HepG2 (cell line): Measurements from ENCODE around the gene MAP1B. TPM values are rescaled to one million over a fixed set of nuclear protein-coding genes. Genes with fewer than 3 reads are reported as not detected.

Source experiments
- ATAC-seq: fragments of 200-7000 bp; cut with Tn5 transposase; 3 replicates; pipeline ENCODE4 v1.9.1; 2020; ENCODE audit warnings: mild to moderate bottlenecking, moderate library complexity
- BruUV-seq: library from RNA; stranded (reverse); fragments of 400-500 nt; replicated peaks from 2 replicates; lab custom pipeline; 2021; lab: Mats Ljungman, UMichigan
- CTCF ChIA-PET: fragments of 300-600 bp; formaldehyde crosslinking; extraction: SDS; loops from one replicate; lab custom pipeline; 2021; ENCODE audit warnings: low total read pairs, inconsistent platforms, low intra/inter-chr PET ratio; lab: Yijun Ruan, JAX
- POLR2A ChIA-PET: fragments of 350-600 bp; sonication (Branson Sonifier 250); formaldehyde crosslinking; loops from one replicate; lab custom pipeline; 2020; ENCODE audit warnings: antibody characterized with exemption, inconsistent platforms; lab: Yijun Ruan, JAX
- DNase-seq: peaks from one replicate; pipeline ENCODE4 v3.0.0-alpha.2; 2015; ENCODE audit warnings: low spot score
- FAIRE-seq: peaks from 3 replicates; lab custom pipeline; 2011; peaks lifted over from hg19 to GRCh38; lab: Jason Lieb, UNC
- H2AFZ ChIP-seq: one replicate; pipeline ENCODE4 v1.6.1; 2011; ENCODE audit warnings: low read length, inconsistent platforms
- H3K27ac ChIP-seq: fragments of 300-600 bp; 3 replicates; pipeline ENCODE4 v1.8.0; 2011; ENCODE audit warnings: mixed run types, mild to moderate bottlenecking, mixed read lengths, low read length, inconsistent platforms; ENCODE audit not compliant: insufficient read depth; ENCODE audit errors: extremely low read length
- H3K27me3 ChIP-seq, 2 experiments: fragments of 200-600 bp in 1 of 2; 2 replicates in 1 of 2; 3 replicates in 1 of 2; pipeline versions ENCODE4 v1.6.0 to v1.8.0; 2011; ENCODE audit warnings: low read length in 2 of 2, mild to moderate bottlenecking in 2 of 2, moderate library complexity in 2 of 2, inconsistent platforms in 1 of 2; ENCODE audit not compliant: insufficient read depth in 2 of 2, control insufficient read depth in 1 of 2
- H3K36me3 ChIP-seq, 2 experiments: fragments of 200-600 bp in 1 of 2; replicated peaks in 1 of 2; 2 replicates in 1 of 2; 3 replicates in 1 of 2; pipeline versions ENCODE4 v1.5.1 to v1.8.0; 2011; ENCODE audit warnings: low read length in 2 of 2, inconsistent platforms in 1 of 2; ENCODE audit not compliant: insufficient read depth in 2 of 2, control insufficient read depth in 1 of 2
- H3K4me1 ChIP-seq: 2 replicates; pipeline ENCODE4 v1.5.1; 2012; ENCODE audit warnings: low read length, inconsistent platforms; ENCODE audit not compliant: insufficient read depth
- H3K4me2 ChIP-seq: 2 replicates; pipeline ENCODE4 v1.6.0; 2011; ENCODE audit warnings: low read depth, low read length, inconsistent platforms
- H3K4me3 ChIP-seq, 3 experiments: fragments of 200-600 bp in 1 of 3; sonication (generic), shearing (Covaris generic) in 1 of 3; replicated peaks in 1 of 3; 2 replicates each; pipeline ENCODE4 v1.5.1; 2011 to 2016; ENCODE audit warnings: low read length in 3 of 3, inconsistent platforms in 2 of 3, low read depth in 2 of 3, mild to moderate bottlenecking in 2 of 3, control low read depth in 1 of 3, mixed read lengths in 1 of 3; ENCODE audit not compliant: insufficient read depth in 1 of 3
- H3K79me2 ChIP-seq: one replicate; pipeline ENCODE4 v1.6.1; 2011; ENCODE audit warnings: low read length, inconsistent platforms; ENCODE audit not compliant: insufficient read depth
- H3K9ac ChIP-seq: 2 replicates; pipeline ENCODE4 v1.6.0; 2011; ENCODE audit warnings: mild to moderate bottlenecking, low read depth, low read length, inconsistent platforms; ENCODE audit not compliant: insufficient read depth
- H3K9me3 ChIP-seq: 2 replicates; pipeline ENCODE4 v1.5.1; 2012; ENCODE audit warnings: mild to moderate bottlenecking, low read length
- H4K20me1 ChIP-seq: 2 replicates; pipeline ENCODE4 v1.6.0; 2011; ENCODE audit warnings: inconsistent platforms, mild to moderate bottlenecking, low read length, moderate library complexity; ENCODE audit not compliant: insufficient read depth
- ARID2 ChIP-seq: sonication (generic); formaldehyde crosslinking; IDR thresholded peaks from 2 replicates; pipeline ENCODE4 v1.8.1; 2022; ENCODE audit warnings: mild to moderate bottlenecking, missing genetic modification reagents, borderline replicate concordance
- ASH2L ChIP-seq: fragments of 300-600, 200-600 bp; sonication (generic); IDR thresholded peaks from 2 replicates; pipeline ENCODE4 v1.7.0; 2017; ENCODE audit warnings: low read depth, mild to moderate bottlenecking, moderate library complexity, mixed read lengths, low read length; ENCODE audit not compliant: insufficient read length
- KDM5A ChIP-seq: fragments of 200-600 bp; sonication (generic); IDR thresholded peaks from 2 replicates; pipeline ENCODE4 v1.7.0; 2018; ENCODE audit warnings: antibody characterized with exemption, mild to moderate bottlenecking, low read length, borderline replicate concordance
- SP4 ChIP-seq: sonication (generic); formaldehyde crosslinking; IDR thresholded peaks from 2 replicates; pipeline ENCODE4 v1.8.1; 2023; ENCODE audit warnings: mild to moderate bottlenecking, missing genetic modification reagents
- TCF7 ChIP-seq: sonication (generic); IDR thresholded peaks from 2 replicates; pipeline ENCODE4 v1.6.1; 2016; ENCODE audit warnings: antibody characterized with exemption, low read depth
- THAP11 ChIP-seq: IDR thresholded peaks from 2 replicates; pipeline ENCODE4 v1.6.1; 2016; ENCODE audit warnings: missing biosample characterization, missing genetic modification reagents
- YEATS2 ChIP-seq: sonication (generic); formaldehyde crosslinking; IDR thresholded peaks from 2 replicates; pipeline ENCODE4 v1.4.0; 2020; ENCODE audit warnings: missing genetic modification reagents, borderline replicate concordance
- ZBTB38 ChIP-seq: sonication (generic); formaldehyde crosslinking; IDR thresholded peaks from 2 replicates; pipeline ENCODE4 v1.5.1; 2020; ENCODE audit warnings: mild to moderate bottlenecking, missing genetic modification reagents
- ZNF367 ChIP-seq: sonication (generic); formaldehyde crosslinking; IDR thresholded peaks from 2 replicates; pipeline ENCODE4 v1.4.0; 2020; ENCODE audit warnings: missing genetic modification reagents, borderline replicate concordance
- WGBS: methylation state at CpG from one replicate; pipeline ENCODE4 v1.1.6; 2017; ENCODE audit warnings: low lambda C conversion rate; 5-methylcytosine and 5-hydroxymethylcytosine counted together
- in situ Hi-C: cut with HindIII; loops from 2 replicates; pipeline ENCODE4 v1.10.0; 2017; ENCODE audit warnings: low pct_unique_long_range_greater_than_20kb; ENCODE audit not compliant: extremely low pct_ligation_motif_present
- intact Hi-C: fragments of 100-400 bp; cut with micrococcal nuclease; formaldehyde crosslinking; loops from one replicate; pipeline ENCODE4 v1.10.0; 2022; ENCODE audit not compliant: unreplicated experiment
- polyA plus RNA-seq, 8 experiments: library from polyadenylated mRNA; depleted of rRNA in 3 of 8; stranded (reverse) in 7 of 8; unstranded in 1 of 8; fragments of >200 nt; fragmentation: Illumina TruSeq in 4 of 8; extraction: Trizol in 4 of 8; gene quantifications; 2 replicates each; pipeline versions ENCODE4 v1.2.1 to v1.2.3, GENCODE V29; 2011 to 2016; ENCODE audit warnings: low read depth in 4 of 8, missing spikeins in 1 of 8, mixed read lengths in 1 of 8; ENCODE audit not compliant: insufficient read depth in 1 of 8
- total RNA-seq, 5 experiments: library from RNA; depleted of rRNA; stranded (reverse); fragments of >200 nt; fragmentation: Illumina TruSeq; extraction: Trizol; gene quantifications; 2 replicates each; pipeline ENCODE4 v1.2.3, GENCODE V29; 2016; ENCODE audit warnings: low read depth in 1 of 5
- TF ChIP-seq, protein P1 (sequence below): sonication (generic); formaldehyde crosslinking; IDR thresholded peaks from 2 replicates; pipeline ENCODE4 v1.9.0; 2021; ENCODE audit warnings: missing genetic modification reagents, borderline replicate concordance
- TF ChIP-seq, protein P2 (sequence below): IDR thresholded peaks from 2 replicates; pipeline ENCODE4 v1.6.1; 2018; ENCODE audit warnings: missing genetic modification reagents, mild to moderate bottlenecking, missing compliant biosample characterization

MAP1B gene
- total and polyA plus RNA-seq, 2 of the 13 experiments (the other 11 are each of a cell fraction or from before 2014, with no cell fraction given), result 3.3 to 6.2 TPM

DNA sequence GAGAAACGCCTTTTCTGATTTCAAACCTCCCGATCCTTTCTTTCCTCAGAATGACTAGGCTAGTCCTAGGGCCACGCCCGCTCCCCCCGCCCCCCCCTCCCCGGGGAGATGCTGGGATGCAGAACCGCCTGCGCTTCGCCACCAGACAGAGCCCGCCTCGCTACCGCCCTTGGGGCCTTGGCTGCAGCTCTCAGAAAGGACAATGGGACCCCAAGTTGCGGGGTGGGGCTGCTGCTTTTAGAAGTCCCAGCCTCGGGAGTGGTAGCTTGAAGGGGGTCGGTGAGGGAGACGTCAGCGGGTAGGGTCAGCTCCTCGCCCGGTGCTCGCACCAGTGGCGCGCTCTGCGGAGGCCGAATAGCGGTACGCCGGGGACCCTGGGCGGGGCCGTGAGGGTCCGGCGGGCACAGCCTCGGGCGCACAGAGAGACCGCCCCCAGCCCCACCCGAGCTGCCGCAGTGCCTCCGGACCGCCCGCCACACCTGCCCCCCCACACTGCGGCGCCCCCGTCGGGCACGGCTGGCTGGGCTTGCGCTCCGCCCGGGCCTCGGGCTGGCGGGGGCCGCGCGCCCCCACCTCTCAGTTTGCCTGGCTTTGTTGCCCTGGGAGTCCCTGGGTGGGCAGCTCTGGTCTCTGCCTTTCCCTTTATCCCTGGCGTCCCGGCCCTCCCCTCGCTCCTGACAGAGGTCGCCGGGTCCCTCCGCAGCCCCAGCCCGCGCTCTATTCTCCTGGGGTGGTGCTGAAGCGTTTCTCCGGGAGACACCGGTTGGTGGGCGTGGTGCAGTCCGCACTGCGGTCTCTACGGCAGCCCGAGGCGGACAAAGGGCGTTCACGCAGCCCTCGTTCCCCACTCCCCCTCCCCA, 1.2 kb downstream of the MAP1B start (continued):
- TF ChIP-seq SP4 (no peak), ZNF367 (CRISPR knock-in tag) (no peak)

DNA sequence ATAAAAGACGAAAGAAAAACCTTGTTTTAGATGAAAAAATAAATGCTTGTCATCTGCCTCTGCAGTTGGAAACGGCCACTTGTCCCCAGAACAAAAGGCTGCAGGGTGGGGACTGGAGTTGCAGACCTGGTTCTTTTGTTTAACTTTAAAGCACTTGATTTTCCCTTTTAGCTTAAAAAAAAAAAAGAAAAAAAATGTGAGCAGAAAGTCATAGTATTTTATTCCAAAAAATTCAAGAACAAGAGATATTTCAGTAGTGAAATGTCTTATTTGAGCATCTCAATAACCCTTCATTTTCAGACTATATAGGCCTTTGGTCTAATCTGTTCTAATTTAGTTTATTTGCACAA, 1.8 kb downstream of the MAP1B start:
- Histone ChIP-seq H2AFZ (no peak overlapping the region), H3K9me3 (no peaks in the 10 kb centered on the region), H3K27ac (no peak overlapping the region), H3K9ac (peak overlapping the region; percentile 23; the same call in 1 of the 2 replicates), H3K4me2 (peak overlapping the region; percentile 82), H3K27me3 (peaks cover 3 to 23% of the 10 kb centered on the region in 2 experiments; a peak in 3 of 5 replicates), H3K36me3 (no peaks in the 10 kb centered on the region), H4K20me1 (no peaks in the 10 kb centered on the region), H3K4me3 (peak overlapping the region; percentile 70 to 89 (median 81)), H3K79me2 (no peaks in the 10 kb centered on the region), H3K4me1 (peaks cover 8% of the 10 kb centered on the region; the same call in 1 of the 2 replicates)
- TSS peak; percentile 33 for BruUV-seq
- FAIRE-seq (no peak), DNase-seq (no peak), ATAC-seq (no peak)
- intact Hi-C loops (no loop called here), in situ Hi-C loops (no loop called here)
- ChIA-PET POLR2A (no interaction called here), CTCF (no interaction called here)
- TF ChIP-seq THAP11 (CRISPR knock-in tag), result 0 out of 2 replicates have a peak, but pooled peaks have one; percentile 1
- TF ChIP-seq ASH2L, result peak; percentile 22
- no peak for TF ChIP-seq ZBTB38 (CRISPR knock-in tag)
- no peak for TF ChIP-seq ARID2 (CRISPR knock-in tag)
- peak; percentile 23; the same call in 1 of the 2 replicates for TF ChIP-seq KDM5A
- TF ChIP-seq TCF7, result no peak
- TF ChIP-seq, protein P1, sequence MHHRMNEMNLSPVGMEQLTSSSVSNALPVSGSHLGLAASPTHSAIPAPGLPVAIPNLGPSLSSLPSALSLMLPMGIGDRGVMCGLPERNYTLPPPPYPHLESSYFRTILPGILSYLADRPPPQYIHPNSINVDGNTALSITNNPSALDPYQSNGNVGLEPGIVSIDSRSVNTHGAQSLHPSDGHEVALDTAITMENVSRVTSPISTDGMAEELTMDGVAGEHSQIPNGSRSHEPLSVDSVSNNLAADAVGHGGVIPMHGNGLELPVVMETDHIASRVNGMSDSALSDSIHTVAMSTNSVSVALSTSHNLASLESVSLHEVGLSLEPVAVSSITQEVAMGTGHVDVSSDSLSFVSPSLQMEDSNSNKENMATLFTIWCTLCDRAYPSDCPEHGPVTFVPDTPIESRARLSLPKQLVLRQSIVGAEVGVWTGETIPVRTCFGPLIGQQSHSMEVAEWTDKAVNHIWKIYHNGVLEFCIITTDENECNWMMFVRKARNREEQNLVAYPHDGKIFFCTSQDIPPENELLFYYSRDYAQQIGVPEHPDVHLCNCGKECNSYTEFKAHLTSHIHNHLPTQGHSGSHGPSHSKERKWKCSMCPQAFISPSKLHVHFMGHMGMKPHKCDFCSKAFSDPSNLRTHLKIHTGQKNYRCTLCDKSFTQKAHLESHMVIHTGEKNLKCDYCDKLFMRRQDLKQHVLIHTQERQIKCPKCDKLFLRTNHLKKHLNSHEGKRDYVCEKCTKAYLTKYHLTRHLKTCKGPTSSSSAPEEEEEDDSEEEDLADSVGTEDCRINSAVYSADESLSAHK (CRISPR knock-in tag), result no peak
- 0 out of 2 replicates have a peak, but pooled peaks have one; percentile 8 for TF ChIP-seq YEATS2 (CRISPR knock-in tag)
- TF ChIP-seq, protein P2, sequence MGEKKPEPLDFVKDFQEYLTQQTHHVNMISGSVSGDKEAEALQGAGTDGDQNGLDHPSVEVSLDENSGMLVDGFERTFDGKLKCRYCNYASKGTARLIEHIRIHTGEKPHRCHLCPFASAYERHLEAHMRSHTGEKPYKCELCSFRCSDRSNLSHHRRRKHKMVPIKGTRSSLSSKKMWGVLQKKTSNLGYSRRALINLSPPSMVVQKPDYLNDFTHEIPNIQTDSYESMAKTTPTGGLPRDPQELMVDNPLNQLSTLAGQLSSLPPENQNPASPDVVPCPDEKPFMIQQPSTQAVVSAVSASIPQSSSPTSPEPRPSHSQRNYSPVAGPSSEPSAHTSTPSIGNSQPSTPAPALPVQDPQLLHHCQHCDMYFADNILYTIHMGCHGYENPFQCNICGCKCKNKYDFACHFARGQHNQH (CRISPR knock-in tag), result 0 out of 2 replicates have a peak, but pooled peaks have one; percentile 4
- WGBS, result 2% methylated on average over 2 of the region's 2 CpGs
